Transverse colon (tissue), 3 donors: Measurements from ENCODE around the gene DIAPH3.

Experiments
- CTCF ChIP-seq, 5 experiments: fragments of 200-600 bp in 3 of 5; fragments of 450-650 bp in 2 of 5; sonication (generic) in 3 of 5; IDR thresholded peaks; 1 replicate in 2 of 5; 2 replicates in 3 of 5; pipeline ENCODE4 v1.5.1; 2016 to 2017; ENCODE audit warnings: antibody characterized with exemption in 5 of 5, inconsistent platforms in 3 of 5, mild to moderate bottlenecking in 2 of 5, moderate library complexity in 1 of 5
- EP300 ChIP-seq: sonication (generic); formaldehyde crosslinking; IDR thresholded peaks from one replicate; pipeline ENCODE4 v1.6.1; 2017; ENCODE audit warnings: antibody characterized with exemption, low read depth

DNA sequence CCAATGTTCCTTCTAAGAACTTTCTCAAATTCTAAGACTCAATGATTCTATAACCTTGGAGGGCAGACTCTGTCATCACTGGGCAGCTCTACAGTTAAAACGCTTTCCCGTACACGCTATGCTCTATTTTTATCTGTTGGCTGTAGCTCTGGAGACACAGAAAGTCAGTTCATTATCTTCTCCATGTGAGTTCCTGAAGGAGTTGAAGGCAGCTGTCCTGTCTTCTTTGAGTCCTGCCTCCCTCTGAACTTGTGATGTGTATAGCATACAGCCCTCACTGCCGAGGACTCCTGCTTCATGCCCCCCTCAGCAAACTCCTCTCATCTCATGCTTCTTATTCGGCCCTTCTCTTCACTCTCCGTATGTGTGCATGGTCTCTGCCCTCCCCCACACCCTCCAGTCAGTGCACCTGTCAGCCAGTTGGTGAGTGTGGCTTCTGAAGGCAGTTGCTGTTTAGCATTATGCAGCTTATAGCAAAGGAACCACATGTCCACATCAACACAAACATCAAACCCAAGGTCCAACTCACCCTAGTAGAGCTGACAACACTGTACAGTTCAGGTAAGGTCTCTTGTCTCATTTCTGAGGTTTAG is 504.9 kb downstream of the DIAPH3 start:
- TF ChIP-seq EP300 (no peak), CTCF (IDR thresholded peaks at IDR 0.05) (no peak)
